Suprapubic skin (tissue), 4 donors: Measurements from ENCODE around the gene HS3ST3B1. TPM values are rescaled to one million over a fixed set of nuclear protein-coding genes. Genes with fewer than 3 reads are reported as not detected.

Experiments used
- DNase-seq, 2 donors: peaks; one replicate each; pipeline ENCODE4 v3.0.0-alpha.2; 2019; ENCODE audit warnings: low spot score in 2 of 2
- H3K27ac ChIP-seq: fragments of 200-600 bp; sonication (generic); one replicate; pipeline ENCODE4 v1.5.1; 2019
- H3K27me3 ChIP-seq: fragments of 200-600 bp; sonication (generic); one replicate; pipeline ENCODE4 v1.5.1; 2019
- H3K36me3 ChIP-seq: fragments of 200-600 bp; sonication (generic); one replicate; pipeline ENCODE4 v1.5.1; 2019
- H3K4me1 ChIP-seq: fragments of 200-600 bp; sonication (generic); one replicate; pipeline ENCODE4 v1.5.1; 2019
- H3K4me3 ChIP-seq: fragments of 200-600 bp; sonication (generic); one replicate; pipeline ENCODE4 v1.5.1; 2019; ENCODE audit warnings: mild to moderate bottlenecking
- H3K9me3 ChIP-seq: fragments of 200-600 bp; sonication (generic); one replicate; pipeline ENCODE4 v1.5.1; 2019
- CTCF ChIP-seq, 2 donors: fragments of 200-600 bp in 1 of 2; fragments of 450-650 bp in 1 of 2; sonication (generic) in 1 of 2; IDR thresholded peaks; one replicate each; pipeline ENCODE4 v1.5.1; 2016 to 2019; ENCODE audit warnings: antibody characterized with exemption in 2 of 2, mild to moderate bottlenecking in 1 of 2, moderate library complexity in 1 of 2
- EP300 ChIP-seq: sonication (generic); formaldehyde crosslinking; IDR thresholded peaks from one replicate; pipeline ENCODE4 v1.6.1; 2017; ENCODE audit warnings: antibody characterized with exemption
- POLR2A ChIP-seq, 2 donors: fragments of 450-650 bp; IDR thresholded peaks; one replicate each; pipeline ENCODE4 v1.6.1; 2017; ENCODE audit warnings: antibody characterized with exemption in 2 of 2, mild to moderate bottlenecking in 2 of 2, moderate library complexity in 2 of 2
- POLR2AphosphoS5 ChIP-seq, 3 donors: sonication (generic); formaldehyde crosslinking; IDR thresholded peaks; one replicate each; pipeline ENCODE4 v1.6.1; 2017; ENCODE audit warnings: antibody characterized with exemption in 3 of 3
- WGBS: methylation state at CpG from one replicate; pipeline ENCODE4 v1.1.5; 2018; 5-methylcytosine and 5-hydroxymethylcytosine counted together
- total RNA-seq, 4 donors: library from RNA; depleted of rRNA; stranded (reverse); fragments of >200 nt; gene quantifications; one replicate each; pipeline ENCODE4 v1.1.0, GENCODE V29; 2016

HS3ST3B1 gene
- total RNA-seq, 4 donors from 2014 or later, result 7.3 to 21.2 (median 14.7) TPM

- DNase-seq, result no peak
- no peaks in the 10 kb centered on the region for H3K9me3 ChIP-seq
- no peak overlapping the region for H3K27ac ChIP-seq
- H3K4me3 ChIP-seq, result no peak overlapping the region
- H3K36me3 ChIP-seq, result no peaks in the 10 kb centered on the region
- TF ChIP-seq POLR2A (IDR thresholded peaks at IDR 0.05), result no peak
- no peak for TF ChIP-seq CTCF (IDR thresholded peaks at IDR 0.05)
- TF ChIP-seq POLR2AphosphoS5 (IDR thresholded peaks at IDR 0.05), result no peak
- TF ChIP-seq EP300, result no peak
- H3K4me1 ChIP-seq, result peaks cover 12% of the 10 kb centered on the region
- 82% methylated on average over 3 of the region's 3 CpGs for WGBS
- no peaks in the 10 kb centered on the region for H3K27me3 ChIP-seq
These were observed 31.1 kb downstream of the HS3ST3B1 start for GRCh38 chr17:14331982-14332298.

DNA sequence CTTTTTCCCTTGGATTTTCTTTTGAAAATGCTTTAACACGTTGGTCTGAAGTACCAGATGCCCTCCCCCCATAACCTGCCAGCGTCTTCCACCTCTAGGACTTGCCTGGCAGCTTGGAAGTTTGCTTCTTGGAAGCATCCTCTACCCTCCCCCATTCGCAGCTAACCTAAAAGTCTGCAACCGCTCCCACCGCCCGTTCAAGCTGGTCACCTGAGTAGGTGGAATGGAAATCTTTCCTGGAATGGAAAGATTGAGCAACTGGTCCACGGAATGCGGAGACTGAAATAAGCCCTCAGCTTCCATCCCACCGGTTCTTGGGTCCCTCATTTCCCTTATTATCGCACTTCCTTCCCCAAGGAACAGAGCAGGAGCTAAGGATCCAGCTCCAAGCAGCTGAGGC, 31.4 kb downstream of the HS3ST3B1 start:
- H3K4me1 ChIP-seq, result peaks cover 12% of the 10 kb centered on the region
- no peaks in the 10 kb centered on the region for H3K9me3 ChIP-seq
- no peak for TF ChIP-seq POLR2AphosphoS5 (IDR thresholded peaks at IDR 0.05)
- no peak for TF ChIP-seq EP300
- TF ChIP-seq CTCF (IDR thresholded peaks at IDR 0.05), result no peak
- no peak for TF ChIP-seq POLR2A (IDR thresholded peaks at IDR 0.05)
- WGBS, result 95% methylated on average over 10 of the region's 10 CpGs
- H3K36me3 ChIP-seq, result no peaks in the 10 kb centered on the region
- no peak overlapping the region for H3K27ac ChIP-seq
- no peak overlapping the region for H3K4me3 ChIP-seq
- H3K27me3 ChIP-seq, result no peaks in the 10 kb centered on the region
- DNase-seq, result no peak

GRCh38 chr17:14333506-14333905, 32.6 kb downstream of the HS3ST3B1 start:
- no peak for DNase-seq
- Histone ChIP-seq H3K27ac (no peak overlapping the region), H3K4me3 (no peak overlapping the region), H3K9me3 (no peaks in the 10 kb centered on the region), H3K4me1 (peaks cover 12% of the 10 kb centered on the region), H3K27me3 (no peaks in the 10 kb centered on the region), H3K36me3 (no peaks in the 10 kb centered on the region)
- TF ChIP-seq POLR2A (IDR thresholded peaks at IDR 0.05) (no peak), CTCF (IDR thresholded peaks at IDR 0.05) (no peak), EP300 (no peak), POLR2AphosphoS5 (IDR thresholded peaks at IDR 0.05) (no peak)
- WGBS, result 92% methylated on average over 7 of the region's 7 CpGs

DNA sequence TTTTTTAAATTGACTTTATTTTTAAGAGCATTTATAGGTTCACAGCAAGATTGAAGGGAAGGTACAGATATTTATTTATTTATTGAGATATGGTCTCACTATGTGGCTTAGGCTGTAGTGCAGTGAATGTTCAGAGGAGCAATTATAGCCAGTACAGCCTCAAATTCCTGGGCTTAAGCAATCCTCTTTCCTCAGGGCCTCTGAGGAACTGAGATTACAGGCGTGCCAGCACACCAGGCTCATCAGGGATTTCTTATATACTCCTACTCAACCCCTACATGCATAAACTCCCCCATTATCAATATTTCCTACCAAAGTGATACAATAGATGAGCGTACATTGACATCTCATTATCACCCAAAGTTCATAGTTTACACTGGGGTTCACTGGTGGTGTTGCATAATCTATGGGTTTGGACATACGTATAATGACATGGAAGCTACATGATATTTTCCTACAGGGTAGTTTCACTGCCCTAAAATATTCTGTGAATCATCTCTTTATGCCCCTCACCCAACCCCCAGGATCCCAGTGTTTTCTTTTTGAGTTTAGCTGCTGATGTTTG, 33.5 kb downstream of the HS3ST3B1 start:
- DNase-seq, result no peak
- Histone ChIP-seq H3K27ac (no peak overlapping the region), H3K9me3 (no peaks in the 10 kb centered on the region), H3K36me3 (no peaks in the 10 kb centered on the region), H3K4me3 (no peak overlapping the region), H3K27me3 (no peaks in the 10 kb centered on the region), H3K4me1 (peaks cover 12% of the 10 kb centered on the region)
- TF ChIP-seq POLR2A (IDR thresholded peaks at IDR 0.05), result no peak
- TF ChIP-seq POLR2AphosphoS5 (IDR thresholded peaks at IDR 0.05), result no peak
- no peak for TF ChIP-seq EP300
- TF ChIP-seq CTCF (IDR thresholded peaks at IDR 0.05), result no peak
- 74% methylated on average over 3 of the region's 3 CpGs for WGBS

DNA sequence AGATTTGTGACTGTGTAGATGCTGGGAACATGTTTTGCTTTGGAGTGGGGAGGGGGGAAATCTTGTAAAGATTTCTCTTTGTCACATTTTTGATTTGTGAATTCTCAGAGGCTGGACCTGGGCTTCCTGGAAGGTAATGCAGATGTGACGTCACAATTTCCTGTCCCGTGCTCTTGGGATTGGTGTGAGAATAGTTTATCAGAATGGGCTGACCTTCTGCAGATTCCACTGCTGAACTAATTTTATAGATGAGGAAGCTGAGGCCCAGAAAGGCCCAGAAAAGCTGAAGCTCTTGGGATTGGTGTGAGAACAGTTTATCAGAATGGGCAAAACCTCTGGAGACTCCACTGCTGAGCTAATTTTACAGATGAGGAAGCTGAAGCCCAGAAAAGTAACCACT, 34.0 kb downstream of the HS3ST3B1 start:
- H3K4me1 ChIP-seq, result peaks cover 12% of the 10 kb centered on the region
- H3K27me3 ChIP-seq, result no peaks in the 10 kb centered on the region
- H3K4me3 ChIP-seq, result no peak overlapping the region
- H3K9me3 ChIP-seq, result no peaks in the 10 kb centered on the region
- no peak for DNase-seq
- no peaks in the 10 kb centered on the region for H3K36me3 ChIP-seq
- no peak for TF ChIP-seq EP300
- no peak for TF ChIP-seq CTCF (IDR thresholded peaks at IDR 0.05)
- TF ChIP-seq POLR2A (IDR thresholded peaks at IDR 0.05), result no peak
- no peak overlapping the region for H3K27ac ChIP-seq
- WGBS, result 79% methylated on average over 2 of the region's 2 CpGs
